GM18498 (cell line): Measurements from ENCODE around the gene MAGI2.
"Not testable (repeated sequence)": the region's sequence is repeated elsewhere in the genome, so short reads cannot be mapped to it uniquely, and the experiment has no call there.

Experiments used
- ATAC-seq: cut with Tn5 transposase; IDR thresholded peaks from one replicate; pipeline ENCODE4 v1.9.1; 2021; ENCODE audit warnings: mild to moderate bottlenecking, moderate library complexity; ENCODE audit not compliant: unreplicated experiment

MAGI2 gene

DNA sequence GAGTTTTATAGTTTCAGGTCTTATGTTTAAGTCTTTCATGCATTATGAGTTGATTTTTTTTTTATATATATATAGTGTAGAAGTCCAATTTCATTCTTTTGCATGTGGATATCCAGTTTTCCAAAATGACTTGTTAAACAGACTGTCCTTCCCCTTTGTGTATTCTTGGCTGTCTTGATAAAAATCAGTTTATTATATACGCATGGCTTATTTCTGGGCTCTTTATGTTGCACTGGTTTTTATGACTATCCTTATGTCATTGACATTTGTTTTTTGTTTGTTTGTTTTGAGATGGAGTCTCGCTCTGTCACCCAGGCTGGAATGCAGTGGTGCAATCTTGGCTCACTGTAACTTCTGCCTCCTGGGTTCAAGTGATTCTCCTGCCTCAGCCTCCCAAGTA lies 485.9 kb downstream of the MAGI2 start:
- ATAC-seq, result not testable (repeated sequence)

GRCh38 chr7:78967046-78967445 lies 486.4 kb downstream of the MAGI2 start:
- ATAC-seq, result no peak

GRCh38 chr7:78959477-78959876 lies 494.0 kb downstream of the MAGI2 start:
- no peak for ATAC-seq

DNA sequence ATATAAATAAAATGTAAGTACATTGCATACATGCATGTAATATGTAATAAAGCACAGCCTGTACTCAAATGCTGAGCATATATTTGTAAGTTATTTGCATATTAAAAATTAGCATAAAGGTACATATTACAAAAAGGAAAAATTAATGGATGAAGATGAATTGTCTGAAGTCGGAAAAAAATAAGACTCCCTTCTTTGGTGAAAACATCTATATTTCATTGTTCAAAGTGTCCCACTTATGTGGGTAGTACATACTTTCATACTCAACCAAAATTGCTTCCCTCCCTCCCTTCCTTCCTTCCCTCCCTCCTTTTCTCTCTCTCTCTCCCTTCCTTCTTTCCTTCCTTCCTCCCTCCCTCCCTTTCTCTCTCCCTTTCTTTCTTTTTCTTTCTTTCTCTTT lies 498.1 kb downstream of the MAGI2 start:
- no peak for ATAC-seq

DNA sequence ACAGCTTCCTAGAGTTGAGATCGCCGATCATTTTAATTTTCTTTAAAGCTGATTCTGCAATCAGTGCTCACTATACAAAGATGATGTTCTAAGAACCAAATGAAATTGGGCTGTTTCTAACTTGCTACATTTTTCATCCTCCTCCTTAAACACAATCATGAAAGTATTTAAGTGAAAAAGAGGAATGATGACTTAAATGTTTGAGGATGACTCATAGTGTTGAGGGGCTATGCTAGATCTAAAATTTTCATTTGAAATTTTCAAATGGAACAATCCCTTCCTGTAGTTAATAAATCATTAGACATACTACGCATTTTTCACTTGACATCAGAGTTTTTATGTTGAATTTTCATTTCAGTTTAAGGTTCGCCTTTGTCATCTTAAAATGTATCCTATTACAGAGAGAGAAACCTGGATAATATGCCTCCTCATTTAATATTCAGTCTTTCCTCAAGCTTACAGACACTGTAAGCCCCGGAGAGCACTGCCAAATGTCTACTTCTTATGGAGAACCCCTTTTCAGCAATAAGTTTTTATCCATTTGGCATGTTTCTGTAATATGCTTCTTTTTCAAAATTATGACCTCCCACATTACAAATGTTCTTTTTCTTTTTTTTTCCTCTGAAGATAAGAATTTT lies 499.6 kb downstream of the MAGI2 start:
- no peak for ATAC-seq

DNA sequence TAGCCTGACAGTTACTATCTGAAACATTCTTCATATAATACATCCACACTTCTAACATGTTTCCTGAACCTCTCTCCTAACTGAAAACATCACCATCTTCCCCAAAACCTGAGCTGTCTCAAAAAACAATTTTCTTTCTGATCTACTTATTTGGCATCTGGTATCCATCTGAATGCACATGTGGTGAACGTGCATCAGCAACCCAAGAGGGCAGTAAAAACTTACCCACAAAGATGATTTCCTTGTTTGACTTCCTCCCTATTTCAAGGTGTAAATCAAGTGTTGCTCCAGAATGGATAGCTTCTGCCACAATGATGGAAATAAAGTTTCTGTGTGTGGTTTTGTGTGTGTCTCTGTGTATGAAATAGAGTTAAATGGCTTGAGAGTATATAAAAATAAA lies 500.4 kb downstream of the MAGI2 start:
- no peak for ATAC-seq

DNA sequence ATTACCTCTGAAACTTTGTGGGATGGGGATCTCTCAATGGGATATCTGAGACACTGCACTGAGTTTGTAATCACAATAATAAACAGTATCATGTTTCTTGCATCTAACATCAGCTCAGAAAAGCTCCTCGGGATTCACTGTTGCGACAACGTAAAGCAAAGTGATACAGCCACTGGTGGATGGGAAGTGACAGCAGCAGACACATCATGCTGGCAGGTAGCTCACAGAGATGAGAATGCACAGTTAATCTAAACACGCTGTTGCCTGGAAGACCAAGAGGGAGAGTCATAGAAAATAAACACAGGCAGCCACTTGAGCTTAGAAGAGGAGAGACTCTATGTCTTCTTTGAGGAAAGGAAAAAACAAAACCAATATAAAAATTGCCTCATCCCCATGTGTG lies 513.8 kb downstream of the MAGI2 start:
- no peak for ATAC-seq

GRCh38 chr7:78924581-78924980 lies 528.9 kb downstream of the MAGI2 start:
- no peak for ATAC-seq

DNA sequence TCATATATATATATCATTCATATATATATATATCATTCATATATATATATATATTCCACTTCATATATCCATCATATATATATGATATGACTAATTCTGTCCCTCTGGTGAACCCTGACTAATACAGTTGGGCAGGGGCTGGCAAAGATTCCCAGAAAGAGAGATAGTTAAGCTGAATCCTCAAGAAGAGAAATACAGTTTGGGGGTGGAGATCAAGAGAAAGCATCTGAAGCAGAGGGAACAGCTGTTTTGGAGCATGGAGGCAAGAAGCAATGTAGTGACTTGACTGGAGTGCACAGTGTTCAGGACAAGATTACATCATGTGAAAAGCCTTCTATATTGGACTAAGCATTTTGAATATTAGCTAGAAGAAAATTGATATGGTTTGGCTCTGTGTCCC lies 540.7 kb downstream of the MAGI2 start:
- no peak for ATAC-seq

DNA sequence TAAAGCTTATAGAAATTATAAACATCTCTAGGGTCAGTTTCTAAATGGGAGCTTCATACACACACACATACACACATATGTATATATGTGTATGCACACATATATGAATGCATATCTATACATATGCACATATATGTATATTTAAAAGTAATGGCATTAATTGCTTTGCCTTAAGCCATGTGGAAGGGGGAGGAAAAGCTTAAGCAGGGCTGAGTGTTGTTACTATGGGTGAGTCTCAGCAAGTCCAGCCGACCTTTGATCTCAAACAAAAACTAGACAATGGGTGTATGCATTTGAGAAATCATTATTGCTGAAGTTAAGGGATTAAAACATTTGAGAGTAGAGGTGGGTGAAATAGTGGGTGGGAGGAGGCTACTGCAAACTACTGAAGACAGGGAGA lies 546.7 kb downstream of the MAGI2 start:
- ATAC-seq, result no peak

DNA sequence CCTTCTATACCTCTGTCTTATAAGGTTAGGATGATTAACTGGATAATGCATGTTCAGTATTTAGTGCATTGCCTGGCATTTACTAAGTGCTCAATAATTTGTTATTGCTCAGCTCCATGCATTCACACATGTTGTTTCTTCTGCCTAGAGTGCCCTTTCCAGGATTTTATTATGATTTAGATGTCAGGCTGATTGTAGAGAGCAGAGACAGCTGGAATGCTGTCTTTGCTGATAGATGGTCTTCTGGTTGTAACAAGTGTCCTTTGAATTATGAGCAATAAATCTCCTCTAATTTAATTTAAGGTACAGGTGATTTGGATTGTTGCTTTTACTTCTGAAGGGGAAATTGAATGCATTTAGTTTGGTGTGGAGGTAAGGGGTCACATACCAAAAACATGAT lies 548.0 kb downstream of the MAGI2 start:
- ATAC-seq, result no peak

- no peak for ATAC-seq
Measured at GRCh38 chr7:78904983-78905382, 548.5 kb downstream of the MAGI2 start.

GRCh38 chr7:78901566-78901965 lies 551.9 kb downstream of the MAGI2 start:
- no peak for ATAC-seq

DNA sequence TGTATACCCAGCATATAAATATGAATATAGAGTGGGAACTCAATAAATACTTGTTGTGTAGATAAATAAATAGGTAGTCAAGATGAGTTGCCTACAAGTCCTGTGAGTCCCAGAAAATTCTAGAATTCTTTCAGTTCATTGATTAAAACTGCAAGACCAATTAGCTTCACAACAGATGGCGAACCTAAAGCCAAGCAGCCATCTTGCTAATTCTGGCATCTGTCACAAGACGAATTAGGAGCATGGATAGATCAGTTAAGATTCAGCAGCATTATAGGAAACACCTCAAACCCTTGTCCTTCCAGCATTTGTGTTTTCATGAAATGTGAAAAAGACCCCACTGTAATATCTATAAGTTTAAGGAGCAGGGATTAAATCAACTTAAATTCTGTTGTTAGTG lies 552.7 kb downstream of the MAGI2 start:
- no peak for ATAC-seq

GRCh38 chr7:78895393-78895792 lies 558.1 kb downstream of the MAGI2 start:
- no peak for ATAC-seq

- ATAC-seq, result no peak
Measured at GRCh38 chr7:78879206-78879605, 574.3 kb downstream of the MAGI2 start.

GRCh38 chr7:78873117-78873516 lies 580.4 kb downstream of the MAGI2 start:
- no peak for ATAC-seq

GRCh38 chr7:78864339-78864738 lies 589.1 kb downstream of the MAGI2 start:
- ATAC-seq, result no peak

DNA sequence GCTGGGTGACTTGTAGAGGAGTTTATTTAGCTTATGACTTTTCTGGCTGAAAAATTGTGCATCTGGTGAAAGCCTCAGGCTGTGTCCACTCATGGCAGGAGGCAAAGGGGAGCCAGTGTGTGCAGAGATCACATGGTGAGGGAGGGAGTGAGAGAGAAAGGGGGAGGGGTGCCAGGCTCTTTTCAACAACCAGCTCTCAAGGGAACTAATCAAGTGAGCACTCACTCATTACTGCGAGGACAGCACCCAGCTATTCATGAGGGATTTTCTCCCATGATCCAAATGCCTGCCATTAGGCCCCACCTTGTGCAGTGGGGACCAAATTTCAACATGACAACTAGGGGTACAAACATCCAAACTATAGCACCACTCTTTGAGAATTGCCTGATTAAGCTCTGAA lies 590.2 kb downstream of the MAGI2 start:
- ATAC-seq, result no peak

DNA sequence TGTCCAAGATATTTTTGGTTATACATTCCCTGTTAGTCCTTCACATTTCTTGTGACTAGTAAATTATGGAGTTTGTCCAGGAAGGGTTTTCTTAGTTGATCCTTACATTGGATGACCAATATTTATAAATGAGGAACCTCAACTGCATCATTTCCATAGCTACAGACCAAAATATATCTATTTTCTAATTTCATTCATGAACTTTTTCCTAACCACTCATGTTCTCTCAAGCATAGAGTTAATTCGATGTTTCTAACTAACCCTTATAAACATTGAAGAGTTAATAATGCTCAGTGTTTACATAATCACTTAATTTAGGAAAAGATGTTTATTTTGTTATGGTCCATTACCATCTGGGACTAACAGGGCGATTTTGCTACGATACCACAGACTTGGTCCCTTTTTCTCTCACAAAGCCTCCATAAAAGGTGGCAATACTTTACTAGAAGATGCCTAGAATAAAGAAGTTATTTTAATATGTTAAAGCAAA lies 591.0 kb downstream of the MAGI2 start:
- no peak for ATAC-seq

DNA sequence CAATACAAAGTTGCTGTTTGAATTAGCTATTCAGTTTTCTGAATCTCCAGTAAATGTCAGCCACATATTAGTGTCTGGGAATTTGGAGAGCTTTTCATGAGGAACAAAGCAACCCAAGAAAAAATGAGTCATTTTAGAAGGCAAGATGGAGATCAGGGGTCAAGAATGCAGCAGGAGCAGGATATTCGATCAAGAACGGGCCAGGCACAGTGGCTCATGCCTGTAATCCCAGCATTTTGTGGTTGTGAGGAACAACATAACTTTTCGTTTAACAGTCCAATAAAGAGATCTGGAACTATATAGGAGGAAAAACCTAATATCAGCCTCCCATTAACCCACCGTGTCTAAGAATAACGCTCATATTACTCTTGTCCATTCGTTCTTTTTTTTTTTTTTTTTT lies 600.5 kb downstream of the MAGI2 start:
- no peak for ATAC-seq

DNA sequence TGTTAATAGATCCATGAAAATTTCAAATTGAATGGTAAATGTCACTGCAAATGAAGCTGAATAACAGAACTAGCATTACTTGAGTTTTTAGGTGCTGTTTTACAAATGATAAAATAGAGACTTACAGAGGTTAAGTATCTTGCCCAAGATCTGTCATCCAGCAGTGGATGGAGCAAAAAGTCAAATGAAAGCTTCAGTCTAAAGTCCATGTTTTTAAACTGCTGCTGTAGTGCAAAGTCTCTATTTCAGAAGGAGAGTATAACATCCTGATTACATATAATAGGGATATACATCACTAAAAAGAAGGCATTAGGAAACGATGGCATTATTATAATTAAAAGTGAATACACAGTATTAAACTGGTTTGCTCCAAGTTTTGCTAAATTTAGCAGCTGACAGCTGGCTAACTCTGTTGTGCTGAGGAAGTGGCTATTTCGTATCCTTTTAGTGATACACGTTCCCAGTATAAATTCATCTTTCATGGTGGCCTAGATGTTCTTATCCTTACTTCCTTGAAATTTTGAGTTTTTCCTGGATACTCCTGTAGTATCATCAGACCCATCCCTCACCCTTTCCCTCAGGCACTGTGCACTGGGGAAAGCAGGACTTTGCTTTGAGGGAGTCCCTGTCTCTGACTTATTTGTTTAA lies 603.2 kb downstream of the MAGI2 start:
- no peak for ATAC-seq

GRCh38 chr7:78845155-78845554 lies 608.3 kb downstream of the MAGI2 start:
- no peak for ATAC-seq
